NCI-H82 (cell line): ENCODE measurements around the gene KCNJ5.
"Not testable (repeated sequence)": the region's sequence is repeated elsewhere in the genome, so short reads cannot be mapped to it uniquely, and the experiment has no call there.

Experiments used
- DNase-seq: peaks from one replicate; lab custom pipeline; 2025; lab: John Stamatoyannopoulos, UW

The KCNJ5 gene

DNA sequence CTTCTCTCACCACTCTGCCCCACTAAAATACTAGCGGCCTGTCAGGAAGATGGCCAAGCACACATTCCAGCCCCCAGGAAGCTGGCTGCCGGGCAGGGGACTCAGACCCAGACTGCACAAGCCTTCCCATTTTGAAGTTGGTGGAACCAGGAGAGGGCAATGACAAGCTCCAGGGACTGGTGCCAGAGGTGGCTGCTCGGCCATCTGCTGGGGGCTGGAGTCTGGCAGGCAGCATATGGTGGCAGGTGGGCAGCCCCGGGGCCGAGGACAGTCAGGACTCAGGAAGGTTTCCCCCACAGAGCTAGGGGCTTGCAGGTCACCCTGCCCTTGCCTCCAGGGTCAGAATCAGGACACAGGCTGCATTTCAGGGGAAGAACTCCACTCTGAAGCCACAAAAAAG is 22.6 kb downstream of the KCNJ5 start:
- peak; percentile 13 for DNase-seq

DNA sequence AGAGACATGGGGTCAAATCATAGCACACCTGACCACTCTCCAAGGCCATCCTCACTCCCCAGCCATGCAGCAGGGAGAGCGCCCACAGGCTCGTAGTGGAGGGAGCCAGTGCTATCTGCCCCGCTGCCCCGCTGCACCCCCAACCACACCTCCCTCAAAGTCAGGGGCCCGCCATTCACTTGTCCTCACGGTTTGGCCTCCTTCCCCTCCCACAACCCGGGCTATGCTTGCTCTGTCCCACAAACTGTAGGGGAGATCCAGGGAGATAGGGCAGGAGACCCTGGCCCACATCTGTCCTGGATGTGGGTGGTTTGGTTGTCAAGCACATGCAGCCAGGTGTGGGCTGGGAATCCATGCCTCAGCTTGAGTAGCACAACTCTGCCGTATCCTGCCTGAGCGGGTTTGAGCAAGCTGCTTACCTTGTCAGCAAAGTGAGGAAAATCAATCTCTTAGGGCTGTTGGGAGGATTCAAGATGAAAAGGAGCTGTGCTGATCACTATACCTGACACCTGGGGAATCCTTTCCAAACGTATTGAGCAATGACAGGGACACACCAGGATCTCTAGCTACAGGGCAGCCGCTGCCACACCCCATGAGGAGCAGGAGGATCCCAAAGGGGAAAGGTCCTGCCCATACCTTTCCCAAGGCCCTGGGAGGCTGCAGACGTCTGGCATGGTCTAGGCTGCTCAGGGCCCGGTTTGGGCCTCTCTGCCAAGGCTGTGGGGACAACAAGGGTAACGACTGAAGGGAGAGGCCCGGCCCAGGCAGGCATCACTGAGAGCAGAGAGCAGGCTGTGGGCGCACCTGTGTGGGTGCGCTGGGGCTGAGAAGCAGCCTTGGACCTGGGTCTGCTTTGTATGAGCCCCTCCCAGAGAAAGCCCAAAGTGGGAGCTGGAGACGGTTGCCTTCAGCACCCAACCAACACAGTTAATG is 23.3 kb downstream of the KCNJ5 start:
- DNase-seq, result no peak

DNA sequence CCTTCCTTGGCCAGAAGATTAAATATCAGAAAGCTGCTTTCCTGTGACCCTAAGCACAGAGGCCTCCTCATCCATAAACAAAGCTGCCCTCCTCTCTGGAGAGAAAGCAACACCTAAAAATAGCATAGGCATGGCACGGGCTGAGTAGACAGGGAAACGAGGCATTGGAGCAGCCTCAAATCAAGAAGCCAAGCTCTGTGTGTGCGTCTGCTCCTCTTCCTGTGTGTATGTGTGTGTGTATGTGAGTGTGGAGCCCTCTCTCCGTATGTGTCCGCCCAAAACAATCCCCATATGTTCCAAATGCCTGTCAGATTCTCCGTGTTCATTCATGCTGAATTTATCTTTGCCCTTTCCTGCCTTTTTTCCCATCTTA is 24.0 kb downstream of the KCNJ5 start:
- no peak for DNase-seq

DNA sequence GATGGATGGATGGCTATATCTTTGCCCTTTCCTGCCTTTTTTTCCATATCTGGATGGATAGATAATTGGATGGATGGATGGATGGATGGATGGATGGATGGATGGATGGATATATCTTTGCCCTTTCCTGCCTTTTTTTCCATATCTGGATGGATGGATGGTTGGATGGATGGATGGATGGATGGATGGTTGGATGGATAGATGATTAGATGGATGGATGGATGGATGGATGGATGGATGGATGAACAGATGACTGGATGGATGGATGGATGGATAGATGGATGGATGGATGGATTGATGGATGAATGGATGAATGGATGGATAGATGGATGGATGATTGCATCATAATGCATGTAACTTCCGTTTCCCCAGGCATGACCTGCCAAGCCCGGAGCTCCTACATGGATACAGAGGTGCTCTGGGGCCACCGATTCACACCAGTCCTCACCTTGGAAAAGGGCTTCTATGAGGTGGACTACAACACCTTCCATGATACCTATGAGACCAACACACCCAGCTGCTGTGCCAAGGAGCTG is 24.9 kb downstream of the KCNJ5 start:
- no peak for DNase-seq

DNA sequence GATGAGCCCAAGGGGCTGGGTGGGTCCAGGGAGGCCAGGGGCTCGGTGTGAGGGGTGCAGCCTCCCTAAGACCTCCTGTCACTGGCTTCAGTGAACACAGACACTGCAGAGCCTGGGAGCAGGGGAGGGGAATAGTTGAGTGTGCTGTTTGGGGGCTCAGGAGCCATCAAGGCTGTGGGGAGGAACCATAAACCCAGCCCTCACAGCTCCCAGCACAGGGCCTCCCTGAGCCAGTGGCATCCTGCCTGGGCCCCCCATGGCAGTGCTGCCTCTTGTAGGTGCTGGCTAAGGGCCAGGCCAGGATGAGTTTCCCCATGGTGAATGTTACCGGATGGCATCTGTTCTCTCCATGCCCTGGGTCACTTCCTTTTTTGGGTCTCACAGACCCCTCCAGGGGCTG is 25.5 kb downstream of the KCNJ5 start:
- DNase-seq, result no peak

DNA sequence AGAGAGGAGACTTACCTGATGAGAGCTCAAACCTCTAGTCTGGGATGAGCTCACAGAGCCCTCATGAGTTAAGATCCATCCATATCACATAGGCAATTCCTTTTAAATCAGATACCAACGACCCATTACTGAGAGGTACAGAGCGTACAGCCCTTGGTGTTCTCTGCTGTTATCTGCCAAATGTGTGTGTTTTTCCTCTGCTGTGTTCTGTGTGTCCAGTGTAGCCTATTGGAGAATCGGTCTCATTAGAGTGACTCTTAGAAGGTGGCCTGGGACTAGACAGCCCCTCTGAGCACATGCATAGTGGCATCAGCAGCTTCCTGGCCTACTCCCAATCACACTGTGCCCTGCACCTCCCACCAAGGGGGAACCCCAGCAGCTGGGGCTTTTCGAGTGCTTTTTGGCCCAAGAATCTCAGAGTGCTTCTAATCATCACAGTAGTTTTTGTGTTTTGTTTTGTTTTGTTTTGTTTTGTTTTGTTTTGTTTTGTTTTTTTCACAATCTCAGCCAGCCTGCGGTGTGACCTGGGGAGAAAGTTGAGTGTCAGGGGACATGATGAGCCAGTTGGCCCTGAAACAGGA is 26.1 kb downstream of the KCNJ5 start:
- DNase-seq, result no peak

DNA sequence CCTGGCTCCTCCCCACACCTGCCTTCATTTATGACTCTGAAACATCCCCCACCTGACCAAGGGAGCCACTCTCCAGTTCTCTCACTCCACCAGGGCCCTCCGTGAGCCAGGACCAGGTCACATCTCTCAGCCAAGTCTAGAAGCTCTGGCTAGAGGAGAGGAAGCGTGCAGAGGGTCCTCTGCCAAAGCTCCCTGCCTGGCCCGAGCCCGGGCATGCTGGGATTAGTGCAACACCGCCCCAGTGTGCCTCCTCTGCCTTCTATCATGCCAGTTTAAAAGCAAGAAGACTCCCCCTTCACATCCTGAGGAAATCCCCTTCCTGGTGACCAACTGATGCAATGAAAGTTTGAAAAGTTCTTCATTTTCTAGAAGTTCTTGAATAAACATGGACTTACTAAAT is 28.1 kb downstream of the KCNJ5 start:
- DNase-seq, result no peak

DNA sequence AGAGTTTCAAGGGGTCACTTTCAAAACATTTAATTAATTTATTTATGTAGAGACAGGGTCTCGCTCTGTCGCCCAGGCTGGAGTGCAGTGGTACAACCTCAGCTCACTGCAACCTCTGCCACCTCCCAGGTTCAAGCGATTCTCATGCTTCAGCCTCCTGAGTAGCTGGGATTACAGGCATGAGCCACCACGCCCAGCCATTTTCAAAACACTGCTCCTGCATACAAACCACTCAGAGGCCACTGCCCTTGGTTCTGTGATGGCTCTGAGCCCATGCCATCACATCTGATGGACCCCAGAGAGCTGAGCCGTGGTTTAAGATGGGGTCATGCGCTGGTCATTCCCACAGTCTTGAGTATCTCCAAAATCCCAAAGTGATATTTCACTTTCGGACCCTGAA is 28.5 kb downstream of the KCNJ5 start:
- not testable (repeated sequence) for DNase-seq

DNA sequence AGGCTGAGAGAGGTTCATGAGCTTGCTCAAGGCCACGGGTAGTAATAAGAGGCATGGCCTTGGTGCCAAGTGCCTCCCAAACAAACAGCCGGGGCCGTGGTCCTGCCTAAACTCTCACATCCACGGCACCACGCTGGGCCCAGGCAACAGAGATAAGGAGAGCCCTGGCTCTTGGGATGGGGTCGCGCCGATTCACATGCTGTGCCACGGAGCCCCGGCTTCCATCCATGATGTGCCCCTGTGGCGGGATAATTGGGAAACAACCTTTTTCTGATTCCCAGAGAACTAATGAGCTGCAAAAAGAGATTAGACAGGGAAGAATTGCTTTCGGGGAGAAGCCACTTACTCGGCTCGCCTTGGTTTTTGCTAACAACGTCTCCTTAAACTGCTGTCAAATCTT is 29.5 kb downstream of the KCNJ5 start:
- DNase-seq, result no peak

DNA sequence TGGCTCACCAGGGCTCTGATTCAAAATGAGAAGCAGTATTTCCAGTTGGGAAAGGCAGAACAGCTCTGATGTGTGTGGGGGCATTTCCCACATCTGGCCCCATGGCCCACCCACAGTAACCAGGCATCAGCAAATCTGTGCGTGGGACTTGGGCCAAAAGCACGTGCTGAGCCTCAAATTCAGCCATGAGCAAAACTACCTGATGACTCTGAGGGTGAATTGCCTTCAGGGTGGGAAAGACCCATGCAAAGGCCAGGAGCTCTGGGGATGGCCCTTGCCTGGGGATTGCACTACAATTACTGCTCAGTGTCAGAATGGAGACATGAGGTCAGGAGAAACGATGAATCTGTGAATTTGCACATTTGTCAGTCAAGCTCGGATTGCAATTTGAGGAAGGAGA is 30.6 kb downstream of the KCNJ5 start:
- no peak for DNase-seq

DNA sequence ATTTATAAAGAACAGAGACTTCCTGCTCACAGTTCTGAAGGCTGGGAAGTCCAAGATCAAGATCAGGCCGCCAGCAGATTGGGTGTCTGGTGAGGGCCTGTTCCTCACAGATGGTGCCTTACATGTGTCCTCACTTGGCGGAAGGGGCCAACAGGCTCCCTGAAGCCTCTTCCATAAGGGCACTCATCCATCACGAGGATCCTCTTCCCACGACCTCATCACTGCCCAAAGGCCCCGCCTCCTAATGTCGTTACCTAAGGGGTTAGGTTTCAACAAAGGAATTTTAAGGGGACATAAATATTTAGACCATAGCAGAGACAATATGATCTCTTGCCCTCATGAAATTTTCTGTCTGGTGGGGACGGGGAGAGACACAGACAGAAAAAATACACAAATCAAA is 32.9 kb downstream of the KCNJ5 start:
- DNase-seq, result no peak

DNA sequence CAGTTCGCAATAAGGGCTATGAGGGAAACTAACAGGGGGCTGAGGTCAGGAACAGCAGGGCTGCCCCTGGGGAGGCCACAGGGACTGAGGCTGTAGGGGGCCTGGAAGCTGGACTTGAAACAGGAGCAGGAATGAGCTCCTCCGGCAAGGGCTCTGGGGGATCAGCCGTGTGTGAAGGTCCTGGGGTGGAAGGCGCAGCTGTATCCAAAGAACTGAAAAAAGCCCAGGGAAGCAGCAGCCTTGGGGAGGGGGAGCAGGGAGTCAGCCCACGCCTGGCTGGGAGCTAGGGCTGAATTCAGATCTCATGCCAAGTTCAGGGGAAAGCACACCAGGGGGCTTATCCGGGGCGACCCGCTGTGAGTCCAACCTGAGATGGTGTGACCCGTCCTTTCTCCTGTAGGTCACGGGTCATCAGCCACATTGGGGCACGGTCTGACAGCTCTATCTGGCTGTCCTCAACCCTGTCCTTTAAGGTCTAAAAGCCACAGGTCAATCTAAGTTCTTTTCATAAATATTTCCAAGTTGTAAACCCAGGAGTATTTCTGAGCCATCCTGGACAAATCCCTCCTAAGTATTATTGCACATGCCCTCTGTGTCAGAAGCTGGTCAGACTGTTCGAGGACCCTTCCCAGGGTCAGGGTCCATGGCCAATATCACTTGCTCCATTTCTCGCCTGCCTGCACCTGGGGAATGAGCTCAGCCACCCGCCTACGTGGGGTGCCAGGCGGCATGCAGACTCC is 33.5 kb downstream of the KCNJ5 start:
- DNase-seq, result no peak

DNA sequence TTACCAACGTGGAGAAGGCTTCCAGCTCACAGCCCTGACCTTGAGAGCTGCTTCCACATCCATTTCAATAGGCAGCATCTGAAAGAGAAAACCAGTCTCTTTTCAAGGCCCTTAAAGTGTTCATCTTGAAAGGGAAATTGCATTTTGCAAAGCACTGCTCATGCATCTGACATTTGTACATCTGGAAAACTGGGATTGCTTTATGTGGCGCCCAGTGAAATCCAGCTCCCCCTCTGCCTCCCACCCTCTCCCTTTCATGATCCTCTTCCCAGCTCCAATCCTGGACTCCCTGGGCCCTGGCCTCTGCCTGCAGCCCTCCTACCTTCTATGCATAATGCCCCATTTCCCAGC is 34.1 kb downstream of the KCNJ5 start:
- DNase-seq, result no peak

DNA sequence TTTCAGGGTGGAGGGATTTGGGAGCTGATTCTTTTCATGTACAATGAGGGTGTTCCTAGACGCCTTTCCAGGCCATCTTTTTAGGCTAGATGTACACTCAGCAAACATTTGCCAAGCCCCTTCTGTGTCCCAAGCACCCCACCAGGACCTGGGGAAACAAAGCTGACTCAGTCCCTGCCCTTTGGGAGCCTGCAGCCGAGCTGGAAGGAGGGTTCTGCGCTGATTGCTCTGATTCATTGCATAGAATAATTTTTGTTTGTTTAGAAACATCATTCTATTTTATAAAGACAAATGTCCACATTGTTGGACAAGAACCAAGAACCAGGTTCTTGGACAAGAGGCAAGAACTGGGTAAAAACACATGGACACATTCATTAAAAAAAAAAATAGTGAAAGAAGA is 34.8 kb downstream of the KCNJ5 start:
- DNase-seq, result no peak

DNA sequence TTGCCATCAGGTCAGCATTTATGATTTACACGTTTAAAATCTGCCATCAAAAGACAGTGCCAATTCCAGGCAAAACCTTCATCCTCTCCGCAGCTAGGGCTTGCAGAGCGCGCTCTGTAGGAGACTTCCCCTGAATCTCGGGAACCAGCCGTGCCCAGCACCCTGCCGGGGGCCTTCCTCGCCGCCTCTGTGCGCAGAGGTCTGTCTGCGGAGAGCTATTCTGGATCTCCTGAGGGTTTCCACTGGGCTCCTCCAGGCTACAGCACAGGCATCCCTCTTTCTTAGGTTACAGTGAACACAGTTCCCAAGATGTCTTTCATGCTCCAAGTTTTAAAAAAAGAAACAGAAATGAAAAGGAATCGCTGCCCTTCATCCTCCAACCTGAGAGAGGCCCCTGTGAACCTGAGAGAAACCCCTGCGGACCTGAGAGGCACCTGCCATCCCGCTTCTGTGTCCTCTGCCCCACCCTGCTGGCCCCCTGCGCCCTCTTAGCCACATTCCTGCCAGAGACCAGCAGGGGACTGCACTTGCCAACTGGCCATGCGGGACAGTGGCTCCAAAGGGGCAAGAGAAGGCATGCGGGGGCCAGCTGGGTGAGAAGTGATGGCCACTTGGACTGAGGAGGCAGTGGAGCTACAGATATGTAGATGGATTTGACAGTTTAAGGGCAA is 35.4 kb downstream of the KCNJ5 start:
- no peak for DNase-seq

DNA sequence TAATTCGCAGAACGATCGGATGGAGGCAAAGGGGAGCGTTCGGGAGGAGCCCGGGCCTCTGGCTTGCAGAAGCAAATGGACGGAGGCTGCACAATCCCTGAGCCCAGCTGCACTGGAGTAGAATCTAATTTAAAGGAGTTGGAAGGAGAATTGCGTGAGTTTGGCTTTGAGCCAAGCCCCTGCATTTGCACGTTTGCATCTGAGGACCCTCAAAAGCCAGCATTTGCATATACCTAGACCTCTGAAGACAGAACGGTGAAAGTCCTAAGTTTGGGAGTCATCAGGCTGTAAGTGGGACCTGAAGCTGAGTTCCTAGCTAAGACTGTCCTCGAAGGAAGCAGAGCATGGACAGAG is 35.9 kb downstream of the KCNJ5 start:
- no peak for DNase-seq

DNA sequence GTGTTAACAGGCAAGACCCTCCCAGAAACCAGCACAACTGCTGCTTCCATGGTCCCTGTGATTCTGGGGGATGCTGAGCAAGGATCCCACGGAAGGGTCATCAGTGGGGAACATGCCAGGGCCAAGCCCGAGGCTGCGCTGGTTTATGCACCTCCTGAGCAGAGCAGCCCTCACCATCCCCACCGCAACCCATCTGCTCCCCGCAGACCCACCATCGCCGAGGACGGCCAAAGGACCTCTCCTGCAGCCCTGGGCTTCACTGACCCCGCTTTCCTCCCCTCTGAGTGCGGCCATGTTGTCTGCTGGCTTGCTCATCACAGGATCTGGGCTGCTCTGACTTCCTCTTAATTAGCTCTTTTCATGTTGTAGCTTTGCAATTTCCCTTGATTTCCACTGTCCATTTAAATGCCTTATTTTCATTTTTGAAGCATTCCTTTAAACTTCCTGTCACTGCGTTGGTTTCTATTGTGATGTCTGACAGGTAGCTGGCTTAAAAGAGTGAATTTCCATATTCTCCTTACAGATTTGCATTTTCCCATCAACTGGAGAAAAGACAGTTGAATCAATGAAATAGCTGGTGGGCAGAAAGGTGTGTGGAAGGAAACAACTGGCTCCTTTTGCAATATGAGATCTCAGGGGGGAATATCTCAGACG is 36.7 kb downstream of the KCNJ5 start:
- DNase-seq, result no peak

DNA sequence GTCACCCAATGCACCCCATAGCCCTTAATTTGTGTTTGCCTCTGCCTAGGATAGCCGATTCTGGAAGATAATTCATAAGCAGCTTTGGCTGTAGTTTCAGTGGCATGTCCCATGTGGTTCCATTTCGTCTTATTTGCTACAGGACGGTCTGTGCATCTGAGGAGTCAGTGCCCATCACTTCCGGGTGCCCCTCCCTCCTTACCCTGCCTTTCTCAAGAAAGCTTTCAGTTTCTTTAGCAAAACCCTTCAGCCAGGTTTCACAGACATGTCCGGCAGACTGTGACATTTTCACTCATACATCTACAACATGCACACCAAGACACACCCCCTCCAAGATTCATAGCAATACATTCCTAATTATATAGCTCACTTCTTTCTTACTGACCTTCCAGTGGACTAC is 37.2 kb downstream of the KCNJ5 start:
- DNase-seq, result no peak

DNA sequence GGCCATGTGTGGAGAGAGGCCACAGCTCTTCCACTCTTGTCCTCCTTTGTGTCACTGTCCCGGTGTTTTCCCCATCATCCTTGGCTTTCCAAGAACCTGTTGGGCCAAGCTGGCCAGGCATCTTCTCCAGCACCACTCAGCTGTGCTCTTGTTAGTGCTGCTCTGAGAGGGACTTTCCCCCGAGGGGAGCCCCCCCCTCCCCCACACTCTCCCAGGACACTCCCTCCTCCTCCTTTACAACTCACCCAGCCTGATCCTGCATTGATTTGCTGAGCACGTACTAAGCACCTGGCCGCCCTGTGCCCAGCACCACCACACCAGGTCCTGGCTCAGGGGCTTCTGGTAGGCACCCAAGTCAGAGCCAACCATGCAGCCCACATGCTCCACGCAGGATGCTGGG is 38.3 kb downstream of the KCNJ5 start:
- no peak for DNase-seq

DNA sequence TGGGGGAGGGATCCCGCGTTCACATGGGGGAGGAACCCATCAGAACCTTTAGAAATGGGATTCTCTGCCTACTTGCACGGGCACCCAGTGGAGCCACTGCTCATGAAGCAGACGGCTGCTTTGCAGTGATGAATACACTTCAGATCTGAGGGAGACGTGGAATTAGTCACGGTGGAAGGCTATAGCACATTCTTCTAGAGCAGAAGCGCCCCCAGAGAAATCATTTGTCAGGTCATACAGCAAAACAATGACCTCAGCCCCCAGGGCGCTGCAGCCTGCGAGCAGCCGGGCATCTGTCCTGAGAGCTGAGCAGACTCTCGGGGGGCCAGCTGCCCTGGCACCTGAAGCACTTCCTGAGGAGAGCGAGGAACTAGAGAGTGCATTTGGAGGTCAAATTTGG is 38.8 kb downstream of the KCNJ5 start:
- DNase-seq, result no peak

DNA sequence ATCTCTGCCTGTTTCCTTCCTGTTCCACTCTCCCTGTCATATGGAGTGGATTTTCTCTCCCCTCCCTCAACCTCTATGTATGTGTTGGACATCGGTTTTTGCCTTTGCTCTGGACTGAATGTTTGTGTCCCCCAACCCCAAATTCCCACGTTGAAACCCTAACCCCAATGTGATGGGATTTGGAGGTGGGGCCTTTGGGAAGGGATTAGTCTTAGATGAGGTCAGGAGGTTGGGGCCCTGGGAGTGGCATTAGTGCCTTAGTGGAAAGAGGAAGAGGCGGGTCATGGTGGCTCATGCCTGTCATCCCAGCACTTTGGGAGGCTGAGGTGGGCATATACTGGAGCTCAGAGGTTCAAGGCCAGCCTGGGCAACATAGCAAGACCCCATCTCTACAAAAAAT is 39.9 kb downstream of the KCNJ5 start:
- DNase-seq, result peak; percentile 29

DNA sequence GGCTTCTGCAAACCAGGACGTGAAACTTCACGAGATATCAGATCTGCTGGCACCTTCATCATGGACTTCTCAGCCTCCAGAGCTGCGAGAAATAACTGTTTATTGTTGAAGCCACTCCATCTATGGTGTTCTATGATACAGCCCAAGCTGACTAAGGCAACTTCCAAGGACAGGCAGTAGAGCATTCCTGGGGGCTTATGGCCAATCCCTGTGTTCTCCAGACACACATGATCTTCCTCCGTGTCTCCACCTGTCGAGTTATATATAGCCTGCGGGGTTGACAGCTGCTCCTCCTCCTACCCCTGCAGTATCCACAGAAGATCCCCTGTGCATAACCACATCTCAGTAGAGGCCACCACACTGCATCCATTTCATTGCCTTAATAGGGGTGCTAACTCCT is 40.5 kb downstream of the KCNJ5 start:
- DNase-seq, result peak; percentile 66
